HG03378 (cell line): ENCODE results near the gene PRODH.
"Not testable (repeated sequence)": the region's sequence is repeated elsewhere in the genome, so short reads cannot be mapped to it uniquely, and the experiment has no call there.

Source experiments
- ATAC-seq: cut with Tn5 transposase; IDR thresholded peaks from one replicate; pipeline ENCODE4 v1.9.1; 2021; ENCODE audit warnings: mild to moderate bottlenecking, moderate library complexity; ENCODE audit not compliant: unreplicated experiment

Gene PRODH

DNA sequence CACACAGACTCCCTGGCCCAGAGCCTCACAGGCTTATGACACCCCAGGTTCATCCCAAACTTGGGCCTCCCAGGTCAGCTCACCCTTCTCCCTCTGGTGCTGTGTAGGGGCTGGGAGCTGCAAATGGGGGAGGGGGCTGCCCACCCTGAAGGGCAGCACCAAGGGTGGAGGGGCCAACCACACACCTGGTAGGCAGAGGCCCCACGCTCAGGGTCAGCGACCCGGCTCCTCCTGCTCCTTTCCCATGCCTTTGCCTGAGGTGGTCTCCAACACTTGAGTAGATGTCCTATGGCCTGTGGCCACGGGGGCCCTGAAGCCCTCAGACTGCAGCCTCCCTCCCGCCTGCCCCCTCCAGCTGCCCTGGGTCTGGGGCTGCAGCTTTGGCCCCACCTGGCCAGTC is 26.5 kb downstream of the PRODH start:
- ATAC-seq: no peak

DNA sequence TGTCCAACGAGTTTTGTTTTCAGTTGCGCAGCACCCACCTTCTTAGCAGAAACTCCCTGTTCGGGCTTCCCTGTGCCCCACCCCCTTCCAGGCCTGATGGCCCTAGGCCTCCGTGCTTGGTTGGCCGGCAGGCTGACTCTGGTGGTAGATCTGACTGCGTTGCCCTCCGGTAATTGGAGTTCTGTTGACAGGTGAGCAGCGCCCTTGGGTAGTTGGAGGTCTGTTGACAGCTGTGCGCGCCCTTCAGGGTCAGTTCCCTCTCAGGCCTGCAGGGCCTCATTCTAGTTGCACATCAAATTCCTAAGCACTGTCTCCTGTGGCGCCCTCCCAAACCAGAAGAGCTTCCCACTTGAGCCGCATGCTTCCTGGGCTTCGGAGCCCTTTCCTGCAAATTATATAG is 29.2 kb downstream of the PRODH start:
- no peak for ATAC-seq

DNA sequence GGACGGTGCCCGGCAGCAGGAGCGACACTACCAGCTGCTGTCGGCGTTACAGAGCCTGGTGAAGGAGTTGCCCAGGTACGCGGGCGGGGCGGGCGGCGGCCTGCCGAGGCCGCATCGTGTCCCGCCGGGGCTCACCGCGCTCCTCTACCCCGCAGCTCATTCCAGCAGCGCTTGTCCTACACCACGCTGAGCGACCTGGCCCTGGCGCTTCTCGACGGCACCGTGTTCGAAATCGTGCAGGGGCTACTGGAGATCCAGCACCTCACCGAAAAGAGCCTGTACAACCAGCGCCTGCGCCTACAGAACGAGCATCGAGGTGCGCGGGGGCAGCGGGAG is 29.7 kb downstream of the PRODH start:
- ATAC-seq: not testable (repeated sequence)

DNA sequence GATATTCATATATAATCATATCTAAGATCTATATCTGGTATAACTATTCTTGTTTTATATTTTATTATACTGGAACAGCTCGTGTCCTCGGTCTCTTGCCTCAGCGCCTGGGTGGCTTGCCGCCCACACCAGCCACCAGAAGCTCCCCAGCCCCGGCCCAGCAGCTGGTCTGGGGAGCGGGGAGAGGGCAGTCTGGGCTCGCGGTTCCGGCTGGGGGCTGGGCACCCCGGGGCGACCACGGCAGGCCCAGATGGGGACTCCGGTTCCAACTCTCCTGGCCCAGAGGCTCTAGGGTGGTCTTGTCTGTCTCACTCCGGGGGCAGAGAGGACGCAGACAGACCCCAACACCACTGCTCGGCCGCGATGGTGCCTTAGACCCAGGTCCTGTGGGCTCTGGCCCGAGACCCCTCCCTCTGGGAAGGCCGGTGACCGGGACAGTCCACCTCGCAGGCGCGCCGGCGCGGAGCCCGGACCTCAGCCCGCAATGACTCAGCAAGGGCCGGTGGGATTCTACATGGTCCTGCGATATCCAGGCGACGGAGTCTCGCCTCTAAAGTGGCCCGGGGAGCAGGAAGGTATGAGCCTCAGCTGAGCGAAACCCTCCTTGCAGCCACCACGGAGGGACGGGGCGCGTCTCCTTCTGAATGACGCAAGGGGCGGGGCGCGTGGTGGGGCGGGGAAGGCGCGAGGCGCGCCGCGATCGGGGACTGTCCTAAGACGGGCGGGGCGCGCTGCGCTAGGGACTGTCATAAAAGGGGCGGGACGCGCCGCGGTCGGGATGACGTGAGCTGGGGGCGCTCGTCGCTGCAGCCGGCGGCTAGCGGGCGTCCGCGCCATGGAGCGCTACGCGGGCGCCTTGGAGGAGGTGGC is 30.3 kb downstream of the PRODH start, which contains the start of gene DGCR6:
DGCR6 (plus strand) TSS at position 781 of the 870 bp plus-strand sequence; CDS start at position 836, 55 bp downstream.
- ATAC-seq: no peak

DNA sequence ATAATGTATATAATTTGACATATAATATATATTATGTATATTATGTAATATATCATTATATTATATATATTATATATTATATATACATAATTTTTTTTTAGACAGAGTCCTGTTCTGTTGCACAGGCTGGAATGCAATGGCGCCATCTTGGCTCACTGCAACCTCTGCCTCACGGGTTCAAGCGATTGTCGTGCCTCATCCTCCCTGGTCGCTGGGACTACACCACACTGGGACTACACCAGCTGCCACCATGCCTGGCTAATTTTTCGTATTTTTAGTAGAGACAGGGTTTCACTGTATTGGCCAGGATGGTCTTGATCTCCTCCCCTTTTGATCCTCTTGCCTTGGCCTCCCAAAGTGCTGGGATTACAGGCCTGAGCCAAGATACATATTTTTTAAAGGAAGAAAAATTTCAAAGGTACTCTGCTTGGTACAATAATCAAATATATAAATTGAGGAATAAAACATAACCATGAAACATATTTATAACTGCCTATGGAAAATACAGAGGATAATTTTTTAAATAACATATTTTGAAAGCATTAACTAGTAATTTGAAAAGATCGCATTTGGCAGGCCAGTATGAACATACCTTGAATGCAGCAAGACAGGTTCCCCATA is 39.9 kb downstream of the PRODH start:
- ATAC-seq: not testable (repeated sequence)

DNA sequence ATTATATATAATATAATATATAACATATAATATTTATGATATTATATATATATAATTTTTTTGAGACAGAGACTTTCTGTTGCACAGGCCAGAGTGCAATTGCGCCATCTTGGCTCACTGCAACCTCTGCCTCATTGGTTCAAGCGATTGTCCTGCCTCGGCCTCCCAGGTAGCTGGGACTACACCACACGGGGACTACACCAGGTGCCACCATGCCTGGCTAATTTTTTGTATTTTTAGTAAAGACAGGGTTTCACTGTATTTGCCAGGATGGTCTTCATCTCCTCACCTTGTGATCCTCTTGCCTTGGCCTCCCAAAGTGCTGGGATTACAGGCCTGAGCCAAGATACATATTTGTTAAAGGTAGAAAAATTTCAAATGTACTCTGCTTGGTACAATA is 42.3 kb downstream of the PRODH start:
- ATAC-seq: not testable (repeated sequence)

DNA sequence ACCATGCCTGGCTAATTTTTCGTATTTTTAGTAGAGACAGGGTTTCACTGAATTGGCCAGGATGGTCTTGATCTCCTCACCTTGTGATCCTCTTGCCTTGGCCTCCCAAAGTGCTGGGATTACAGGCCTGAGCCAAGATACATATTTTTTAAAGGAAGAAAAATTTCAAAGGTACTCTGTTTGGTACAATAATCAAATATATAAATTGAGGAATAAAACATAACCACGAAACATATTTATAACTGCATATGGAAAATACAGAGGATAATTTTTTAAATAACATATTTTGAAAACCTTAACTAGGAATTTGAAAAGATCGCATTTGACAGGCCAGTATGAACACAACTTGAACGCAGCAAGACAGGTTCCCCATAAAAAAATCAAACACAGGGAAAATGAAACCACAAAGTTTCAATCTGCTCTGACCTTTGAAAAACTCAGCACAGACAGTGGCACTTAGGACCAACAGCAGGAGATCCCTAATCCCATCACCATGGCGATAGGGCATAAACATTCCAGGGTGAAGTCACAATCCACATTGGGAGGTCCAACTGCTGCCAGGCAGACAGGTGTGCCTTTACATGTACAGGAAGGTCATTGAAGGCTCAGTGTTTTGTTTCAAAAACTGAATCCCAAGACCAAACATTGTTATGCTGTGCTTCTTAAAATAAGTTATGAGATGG is 45.4 kb downstream of the PRODH start:
- not testable (repeated sequence) for ATAC-seq

DNA sequence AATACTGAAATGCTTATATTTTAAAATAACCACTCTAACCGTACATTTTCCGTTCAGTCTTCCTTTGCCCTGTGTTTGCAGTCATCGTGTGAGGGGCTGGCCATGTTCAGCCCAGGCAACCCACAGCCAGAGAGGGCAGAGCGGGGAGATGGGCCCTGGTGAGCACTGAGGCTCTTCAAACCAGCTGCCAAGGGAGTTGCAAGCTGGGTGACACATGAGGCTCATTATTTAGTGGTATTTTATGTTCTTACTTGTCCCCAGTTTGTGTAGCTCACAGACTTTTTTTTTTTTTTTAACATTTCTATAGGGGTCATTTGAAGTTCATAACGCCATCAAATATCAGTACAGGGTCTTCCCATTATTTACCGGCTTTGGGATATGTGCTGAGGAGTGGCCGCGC is 48.0 kb downstream of the PRODH start:
- ATAC-seq: no peak

DNA sequence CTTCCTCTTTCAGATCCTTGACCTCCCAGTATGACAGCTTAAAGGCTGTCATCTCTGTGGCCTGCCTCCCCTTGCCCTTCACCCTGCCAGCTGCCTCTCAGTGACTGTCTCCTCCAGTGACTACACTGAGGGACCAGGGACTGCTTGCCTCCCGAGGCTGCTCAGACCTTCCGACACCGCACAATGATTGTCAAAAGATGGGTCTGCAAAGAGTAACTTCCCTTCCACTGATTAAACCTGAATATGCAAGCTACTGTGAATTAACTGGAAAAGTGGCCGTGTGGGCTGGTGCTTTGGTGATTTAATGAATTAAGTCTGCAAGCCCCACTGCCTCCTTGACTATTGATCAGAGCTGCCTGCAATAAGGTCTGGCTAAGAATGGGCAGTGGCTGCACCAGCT is 51.6 kb downstream of the PRODH start:
- ATAC-seq: not testable (repeated sequence)

DNA sequence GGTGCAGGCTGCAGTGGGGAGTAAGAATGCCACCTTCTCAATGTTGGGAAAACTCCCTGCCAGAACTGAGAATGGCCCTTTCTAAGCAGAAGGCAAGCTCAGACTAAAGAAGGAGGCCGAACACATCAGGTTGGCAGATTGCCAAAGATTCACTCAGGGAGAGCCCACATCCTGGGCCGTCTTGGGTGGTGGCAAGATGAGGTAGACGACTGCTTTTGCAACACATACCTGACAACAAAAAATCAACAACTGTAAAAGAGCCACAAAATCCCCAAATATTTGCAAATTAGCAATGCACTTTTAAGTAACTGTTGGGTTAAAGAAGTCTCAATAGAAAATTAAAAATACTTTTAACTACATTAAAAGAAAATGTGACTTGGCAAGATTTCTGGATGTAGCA is 54.8 kb downstream of the PRODH start:
- not testable (repeated sequence) for ATAC-seq
